ENCODE results near the gene ITPK1. TPM values are rescaled to one million over a fixed set of nuclear protein-coding genes. Genes with fewer than 3 reads are reported as not detected.

Gene ITPK1
- polyA plus RNA-seq, 2 of the 4 experiments (the other 2 are of a cell fraction): 46.2 to 47.0 TPM

GRCh38 chr14:93027810-93028723, 87.7 kb downstream of the ITPK1 start:
- TF ChIP-seq JUN (IDR thresholded peaks at IDR 0.05) (no peak), HMGXB4 (CRISPR knock-in tag; IDR thresholded peaks at IDR 0.05; ENCODE audit: borderline replicate concordance) (no peak), HES2 (IDR thresholded peaks at IDR 0.05) (no peak), ZC3H11A (IDR thresholded peaks at IDR 0.05) (no peak), HOXB13 (CRISPR knock-in tag; IDR thresholded peaks at IDR 0.05; ENCODE audit: low read depth) (no peak), CBX2 (IDR thresholded peaks at IDR 0.05; ENCODE audit: borderline replicate concordance, low read depth) (no peak), ZFP36 (IDR thresholded peaks at IDR 0.05; ENCODE audit: borderline replicate concordance, partially characterized antibody) (no peak), TFCP2L1 (CRISPR knock-in tag; IDR thresholded peaks at IDR 0.05) (no peak), POLR2A (IDR thresholded peaks at IDR 0.05; ENCODE audit: low read length) (no peak), BHLHE40 (IDR thresholded peaks at IDR 0.05; ENCODE audit: low read depth, low read length) (no peak), MAFK (IDR thresholded peaks at IDR 0.05; ENCODE audit: partially characterized antibody) (no peak), EP300 (IDR thresholded peaks at IDR 0.05) (no peak), E2F6 (IDR thresholded peaks at IDR 0.05; ENCODE audit: borderline replicate concordance, low read depth) (no peak), TP53 (CRISPR knock-in tag; IDR thresholded peaks at IDR 0.05) (no peak), MAX (IDR thresholded peaks at IDR 0.05) (no peak)
- no peak for ATAC-seq
- ChIA-PET POLR2A (no interaction called here), CTCF (no interaction called here)
- Histone ChIP-seq H3K27ac (no peak overlapping the region), H3K4me1 (peaks cover 40% of the 10 kb centered on the region), H3K4me3 (no peak overlapping the region), H3K9me3 (no peaks in the 10 kb centered on the region), H3K4me2 (no peak overlapping the region)
- no peak for FAIRE-seq
- WGBS (ENCODE audit: missing lambda C conversion rate): 92% methylated on average over 19 of the region's 19 CpGs
- no peak for DNase-seq (ENCODE audit: low read depth in 1 of 2, low spot score in 1 of 2)

GRCh38 chr14:93026339-93026738, 89.4 kb downstream of the ITPK1 start:
- Histone ChIP-seq H3K4me2 (no peak overlapping the region), H3K9me3 (no peaks in the 10 kb centered on the region), H3K4me1 (peaks cover 23% of the 10 kb centered on the region), H3K4me3 (no peak overlapping the region), H3K27ac (no peak overlapping the region)
- DNase-seq (ENCODE audit: low read depth in 1 of 2, low spot score in 1 of 2) (no peak), FAIRE-seq (no peak), ATAC-seq (no peak)
- ChIA-PET CTCF (no interaction called here), POLR2A (no interaction called here)
- no peak for TF ChIP-seq NPAS2 (CRISPR knock-in tag; IDR thresholded peaks at IDR 0.05; ENCODE audit: borderline replicate concordance)
- TF ChIP-seq HOXB5 (CRISPR knock-in tag; IDR thresholded peaks at IDR 0.05): no peak
- TF ChIP-seq USF2 (IDR thresholded peaks at IDR 0.05): no peak
- no peak for TF ChIP-seq RARB (CRISPR knock-in tag; IDR thresholded peaks at IDR 0.05)
- TF ChIP-seq CEBPB (IDR thresholded peaks at IDR 0.05): no peak
- no peak for TF ChIP-seq HES2 (IDR thresholded peaks at IDR 0.05)
- no peak for TF ChIP-seq FOSL2 (IDR thresholded peaks at IDR 0.05)
- no peak for TF ChIP-seq FOSL2 (CRISPR knock-in tag; IDR thresholded peaks at IDR 0.05)
- TF ChIP-seq FOSB (CRISPR knock-in tag; IDR thresholded peaks at IDR 0.05): no peak
- no peak for TF ChIP-seq KDM1A (IDR thresholded peaks at IDR 0.05; ENCODE audit: low read depth)
- TF ChIP-seq MYC (IDR thresholded peaks at IDR 0.05; ENCODE audit: borderline replicate concordance, low read length): no peak
- 90% methylated on average over 7 of the region's 7 CpGs for WGBS (ENCODE audit: missing lambda C conversion rate)
